ELR (cell line): Measurements from ENCODE around the gene PCDHGA3.
"Not testable (repeated sequence)": the region's sequence is repeated elsewhere in the genome, so short reads cannot be mapped to it uniquely, and the experiment has no call there.

Experiments
- DNase-seq: peaks from one replicate; pipeline ENCODE4 v3.0.0-alpha.2; 2015; ENCODE audit warnings: low read depth

The PCDHGA3 gene

GRCh38 chr5:141382469-141383294 lies 39.1 kb downstream of the PCDHGA3 start, which contains the start of gene PCDHGA7:
Gene PCDHGA7, plus strand, starts transcription at chr5:141382742. Its CDS starts 158 bp downstream, at chr5:141382900.
- DNase-seq = peak; percentile 73

GRCh38 chr5:141383345-141383744 lies 39.7 kb downstream of the PCDHGA3 start:
- no peak for DNase-seq

GRCh38 chr5:141384471-141385267 lies 41.0 kb downstream of the PCDHGA3 start:
- no peak for DNase-seq

DNA sequence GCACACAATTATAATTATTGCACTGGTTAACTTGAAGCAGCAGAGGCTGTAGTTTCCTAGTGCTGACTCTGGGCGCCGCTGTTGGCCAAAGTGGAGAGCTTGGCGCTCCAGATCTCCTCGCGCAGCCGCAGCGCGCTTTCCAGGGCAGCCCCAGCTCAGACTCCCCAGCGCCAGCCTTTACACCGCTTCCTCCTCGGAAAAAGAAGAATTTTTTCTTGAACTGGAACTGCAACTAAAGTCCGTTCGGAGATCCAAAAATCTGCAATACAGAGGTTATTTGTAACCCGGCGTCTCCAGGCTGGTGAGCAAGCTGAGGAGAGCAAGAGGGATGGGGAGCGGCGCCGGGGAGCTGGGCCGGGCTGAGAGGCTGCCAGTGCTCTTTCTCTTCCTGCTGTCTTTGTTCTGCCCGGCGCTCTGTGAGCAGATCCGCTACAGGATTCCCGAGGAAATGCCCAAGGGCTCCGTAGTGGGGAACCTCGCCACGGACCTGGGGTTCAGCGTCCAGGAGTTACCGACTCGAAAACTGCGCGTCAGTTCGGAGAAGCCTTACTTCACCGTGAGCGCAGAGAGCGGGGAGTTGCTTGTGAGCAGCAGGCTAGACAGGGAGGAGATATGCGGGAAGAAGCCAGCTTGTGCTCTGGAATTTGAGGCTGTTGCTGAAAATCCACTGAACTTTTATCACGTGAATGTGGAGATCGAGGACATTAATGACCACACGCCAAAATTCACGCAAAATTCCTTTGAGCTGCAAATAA lies 44.1 kb downstream of the PCDHGA3 start, which contains the start of gene PCDHGB4:
Gene PCDHGB4, plus strand, starts transcription at position 142 of the 755 bp plus-strand sequence. Its CDS starts 187 bp downstream, at position 329.
- DNase-seq = peak; percentile 56

DNA sequence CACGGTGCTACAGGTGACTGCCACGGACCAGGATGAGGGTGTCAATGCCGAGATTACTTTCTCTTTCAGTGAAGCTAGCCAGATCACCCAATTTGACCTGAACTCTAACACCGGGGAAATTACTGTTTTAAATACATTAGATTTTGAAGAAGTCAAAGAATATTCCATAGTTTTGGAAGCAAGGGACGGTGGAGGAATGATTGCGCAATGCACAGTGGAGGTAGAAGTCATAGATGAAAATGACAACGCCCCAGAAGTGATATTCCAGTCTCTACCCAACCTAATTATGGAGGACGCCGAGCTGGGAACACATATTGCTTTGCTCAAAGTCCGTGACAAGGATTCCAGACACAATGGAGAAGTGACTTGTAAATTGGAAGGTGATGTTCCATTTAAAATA lies 45.0 kb downstream of the PCDHGA3 start:
- DNase-seq = no peak

DNA sequence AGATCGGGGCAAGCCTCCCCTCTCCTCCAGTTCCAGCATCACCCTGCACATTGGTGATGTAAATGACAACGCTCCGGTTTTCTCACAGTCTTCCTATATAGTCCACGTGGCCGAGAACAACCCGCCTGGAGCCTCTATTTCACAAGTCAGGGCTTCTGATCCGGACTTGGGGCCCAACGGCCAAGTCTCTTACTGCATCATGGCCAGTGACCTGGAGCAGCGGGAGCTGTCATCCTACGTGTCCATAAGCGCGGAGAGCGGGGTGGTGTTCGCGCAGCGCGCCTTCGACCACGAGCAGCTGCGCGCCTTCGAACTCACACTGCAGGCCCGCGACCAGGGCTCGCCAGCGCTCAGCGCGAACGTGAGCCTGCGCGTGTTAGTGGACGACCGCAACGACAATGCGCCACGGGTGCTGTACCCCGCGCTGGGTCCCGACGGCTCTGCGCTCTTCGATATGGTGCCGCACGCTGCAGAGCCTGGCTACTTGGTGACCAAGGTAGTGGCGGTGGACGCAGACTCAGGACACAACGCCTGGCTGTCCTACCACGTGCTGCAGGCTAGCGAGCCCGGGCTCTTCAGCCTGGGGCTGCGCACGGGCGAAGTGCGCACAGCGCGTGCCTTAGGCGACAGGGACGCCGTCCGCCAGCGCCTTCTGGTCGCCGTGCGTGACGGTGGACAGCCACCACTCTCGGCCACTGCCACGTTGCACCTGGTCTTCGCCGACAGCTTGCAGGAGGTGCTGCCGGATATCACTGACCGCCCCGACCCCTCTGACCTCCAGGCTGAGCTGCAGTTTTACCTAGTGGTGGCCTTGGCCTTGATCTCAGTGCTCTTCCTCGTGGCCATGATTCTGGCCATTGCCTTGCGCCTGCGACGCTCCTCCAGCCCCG lies 45.8 kb downstream of the PCDHGA3 start:
- DNase-seq = no peak

GRCh38 chr5:141392429-141393198 lies 49.0 kb downstream of the PCDHGA3 start, which contains the start of gene PCDHGA8:
Gene PCDHGA8, plus strand, starts transcription at chr5:141392633. Its CDS starts 181 bp downstream, at chr5:141392814.
- DNase-seq = peak; percentile 32

- no peak for DNase-seq
These were observed 49.6 kb downstream of the PCDHGA3 start for GRCh38 chr5:141393267-141393666.

DNA sequence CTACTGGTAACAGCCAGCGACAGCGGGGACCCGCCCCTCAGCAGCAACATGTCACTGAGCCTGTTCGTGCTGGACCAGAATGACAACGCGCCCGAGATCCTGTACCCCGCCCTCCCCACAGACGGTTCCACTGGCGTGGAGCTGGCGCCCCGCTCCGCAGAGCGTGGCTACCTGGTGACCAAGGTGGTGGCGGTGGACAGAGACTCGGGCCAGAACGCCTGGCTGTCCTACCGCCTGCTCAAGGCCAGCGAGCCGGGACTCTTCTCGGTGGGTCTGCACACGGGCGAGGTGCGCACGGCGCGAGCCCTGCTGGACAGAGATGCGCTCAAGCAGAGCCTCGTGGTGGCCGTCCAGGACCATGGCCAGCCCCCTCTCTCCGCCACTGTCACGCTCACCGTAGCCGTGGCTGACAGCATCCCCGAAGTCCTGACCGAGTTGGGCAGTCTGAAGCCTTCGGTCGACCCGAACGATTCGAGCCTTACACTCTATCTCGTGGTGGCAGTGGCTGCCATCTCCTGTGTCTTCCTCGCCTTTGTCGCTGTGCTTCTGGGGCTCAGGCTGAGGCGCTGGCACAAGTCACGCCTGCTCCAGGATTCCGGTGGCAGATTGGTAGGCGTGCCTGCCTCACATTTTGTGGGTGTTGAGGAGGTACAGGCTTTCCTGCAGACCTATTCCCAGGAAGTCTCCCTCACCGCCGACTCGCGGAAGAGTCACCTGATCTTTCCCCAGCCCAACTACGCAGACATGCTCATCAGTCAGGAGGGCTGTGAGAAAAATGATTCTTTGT lies 51.0 kb downstream of the PCDHGA3 start:
- DNase-seq = not testable (repeated sequence)
